H54 (cell line): ENCODE measurements around the gene SYNE1.
"Not testable (repeated sequence)": the region's sequence is repeated elsewhere in the genome, so short reads cannot be mapped to it uniquely, and the experiment has no call there.

ENCODE experiments used
- DNase-seq: peaks from one replicate; pipeline ENCODE4 v3.0.0; 2011; ENCODE audit warnings: low spot score, mixed read lengths; ENCODE audit not compliant: insufficient read length
- FAIRE-seq: peaks from 3 replicates; lab custom pipeline; 2011; peaks lifted over from hg19 to GRCh38; lab: Jason Lieb, UNC
- POLR2A ChIP-seq: IDR thresholded peaks from 2 replicates; pipeline ENCODE4 v1.6.1; 2011; ENCODE audit warnings: low read depth, mild to moderate bottlenecking, low read length

The SYNE1 gene

DNA sequence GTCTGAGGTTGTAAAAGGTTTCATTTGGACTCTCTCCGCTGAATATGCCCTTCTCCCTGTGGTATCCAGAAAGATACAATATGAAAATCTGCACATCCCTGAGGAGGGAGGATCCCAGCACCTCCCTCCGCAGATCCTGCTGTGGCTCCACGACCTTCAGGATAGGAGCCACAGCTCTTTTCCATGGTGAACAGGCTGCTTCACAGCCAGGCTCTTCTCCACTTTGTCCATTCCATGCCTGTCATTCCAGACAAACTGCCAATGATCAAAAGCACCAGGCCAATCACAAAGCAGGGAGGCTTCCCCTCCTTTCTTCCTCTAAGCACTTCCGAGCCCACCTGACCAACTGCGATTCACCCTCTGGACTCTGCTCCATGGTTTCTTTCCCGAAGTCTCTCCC, 489.9 kb downstream of the SYNE1 start:
- FAIRE-seq (no peak), DNase-seq (no peak)
- TF ChIP-seq POLR2A = no peak

DNA sequence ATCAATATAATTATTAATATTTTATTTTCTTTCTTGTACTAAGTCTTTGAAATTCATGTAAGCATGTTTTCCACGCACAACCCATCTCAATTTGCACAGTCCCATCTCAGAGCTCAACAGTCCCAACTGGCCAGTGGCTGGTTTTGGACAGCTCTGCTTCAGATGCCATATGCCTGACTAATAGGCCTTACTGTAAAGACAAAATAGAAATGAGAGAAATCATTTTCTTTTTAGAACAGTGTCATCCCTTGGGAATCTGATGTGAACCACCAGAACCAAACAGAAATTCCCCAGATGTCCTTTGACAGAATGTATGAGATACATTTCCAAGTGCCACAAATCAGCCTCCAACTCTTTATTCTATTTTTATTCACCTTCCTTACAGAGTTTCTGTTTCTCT, 490.8 kb downstream of the SYNE1 start:
- FAIRE-seq = no peak

DNA sequence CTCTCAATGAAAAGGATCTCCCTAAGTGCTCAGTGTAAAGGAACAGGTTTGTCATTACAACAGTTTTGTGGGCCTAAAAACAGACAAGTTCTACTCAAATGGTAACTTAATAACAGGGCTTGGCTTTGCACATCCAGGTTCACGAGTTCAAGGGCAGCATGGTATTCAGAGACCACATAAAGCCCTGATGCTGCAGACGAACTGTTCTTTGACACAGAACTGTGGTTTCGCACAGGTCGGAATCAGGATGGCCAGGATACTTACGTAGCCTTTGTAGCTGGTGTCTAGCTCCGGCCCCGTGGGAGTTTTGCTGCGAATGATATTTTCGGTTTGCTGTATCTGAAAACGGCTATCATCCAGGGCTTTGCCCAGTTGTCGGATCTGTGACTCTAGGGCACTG, 493.8 kb downstream of the SYNE1 start:
- no peak for FAIRE-seq
- no peak for DNase-seq
- TF ChIP-seq POLR2A = no peak

More for the DNA sequence above, 490.8 kb downstream of the SYNE1 start:
- peak; percentile 4 for DNase-seq
- no peak for TF ChIP-seq POLR2A

DNA sequence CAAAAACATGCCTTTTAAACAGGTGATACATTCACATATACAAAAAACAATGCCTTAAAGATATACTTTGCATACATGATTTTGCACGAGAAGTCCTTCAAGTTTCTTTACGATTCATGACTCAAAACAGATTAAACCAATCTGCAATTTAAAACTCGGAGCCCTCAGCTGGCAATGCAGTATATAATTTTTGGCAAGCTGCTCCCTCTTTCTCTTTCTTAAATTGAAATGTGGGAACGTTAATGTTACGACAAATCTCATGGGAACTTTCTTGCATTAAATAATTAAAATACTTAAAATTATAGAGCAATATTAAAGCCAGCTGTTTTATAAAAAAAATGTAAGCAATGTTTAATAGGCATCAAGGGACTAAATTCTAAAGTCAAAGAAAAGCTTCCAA, 495.1 kb downstream of the SYNE1 start:
- no peak for DNase-seq
- no peak for FAIRE-seq
- TF ChIP-seq POLR2A = no peak

DNA sequence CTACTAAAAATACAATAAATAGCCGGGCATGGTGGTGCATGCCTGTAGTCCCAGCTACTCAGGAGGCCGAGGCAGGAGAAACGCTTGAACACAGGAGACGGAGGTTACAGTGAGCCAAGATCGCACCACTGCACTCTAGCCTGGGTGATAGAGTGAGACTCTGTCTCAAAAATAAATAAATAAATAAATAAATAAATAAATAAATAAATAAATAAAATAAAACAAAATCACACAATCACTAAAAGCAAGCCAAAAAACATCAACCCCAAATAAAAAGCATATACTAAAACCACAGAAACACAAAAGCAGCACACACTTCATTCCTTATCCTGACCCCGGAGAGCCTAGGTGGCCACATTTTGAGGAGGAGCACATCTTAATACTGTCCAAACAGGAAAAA, 498.8 kb downstream of the SYNE1 start:
- FAIRE-seq, DNase-seq: not testable (repeated sequence)

DNA sequence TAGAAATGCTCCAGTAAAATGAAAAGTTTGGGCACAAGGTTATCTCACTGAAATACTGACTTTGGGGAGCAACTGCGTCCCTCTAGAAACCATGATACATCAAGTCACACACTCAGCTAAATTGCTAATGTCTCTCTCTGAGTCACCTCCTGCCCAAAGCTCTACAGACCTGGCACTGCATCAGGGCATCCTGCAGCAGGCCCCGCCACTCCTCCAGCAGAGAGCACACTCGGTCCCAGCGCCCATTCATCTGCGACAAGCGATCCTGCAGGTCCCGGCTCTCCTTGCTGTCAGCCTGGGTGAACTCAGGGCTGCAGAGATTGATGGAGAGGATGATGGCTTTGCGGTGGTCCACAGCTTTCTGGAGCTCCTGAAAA, 500.7 kb downstream of the SYNE1 start:
- no peak for TF ChIP-seq POLR2A
- FAIRE-seq (no peak), DNase-seq (no peak)

DNA sequence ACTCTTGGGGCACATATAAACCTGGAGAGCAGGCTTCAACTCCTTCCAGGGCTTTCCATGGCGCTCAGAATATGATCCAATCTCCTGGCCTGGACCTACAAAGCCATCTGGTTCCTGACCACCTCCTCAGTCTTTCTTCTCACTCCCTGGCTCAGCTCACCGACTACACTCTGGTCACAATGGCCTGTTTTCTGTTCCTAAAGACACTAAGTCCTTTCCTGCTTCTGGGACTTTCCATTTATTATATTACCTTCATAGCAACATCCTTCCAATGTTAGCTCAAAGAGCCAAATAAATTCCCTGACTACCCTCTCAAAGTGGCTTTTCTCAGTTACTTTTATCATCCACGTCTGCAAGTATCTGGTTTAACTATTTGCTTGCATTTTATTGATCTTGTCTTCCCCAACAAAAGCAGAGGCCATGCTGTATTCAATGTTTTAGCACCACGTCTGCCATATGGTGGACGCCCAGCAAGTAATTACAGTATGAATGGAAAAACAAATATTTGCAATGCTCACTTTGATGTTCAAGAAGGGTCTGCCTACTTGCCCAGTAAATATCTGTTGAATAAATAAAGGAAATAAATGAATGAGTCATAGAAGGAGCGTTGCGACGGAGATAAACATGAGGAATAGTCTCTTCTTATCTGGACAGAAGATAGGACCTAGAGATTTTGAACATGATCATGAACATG, 501.3 kb downstream of the SYNE1 start:
- FAIRE-seq = no peak
- DNase-seq = no peak
- TF ChIP-seq POLR2A = no peak

DNA sequence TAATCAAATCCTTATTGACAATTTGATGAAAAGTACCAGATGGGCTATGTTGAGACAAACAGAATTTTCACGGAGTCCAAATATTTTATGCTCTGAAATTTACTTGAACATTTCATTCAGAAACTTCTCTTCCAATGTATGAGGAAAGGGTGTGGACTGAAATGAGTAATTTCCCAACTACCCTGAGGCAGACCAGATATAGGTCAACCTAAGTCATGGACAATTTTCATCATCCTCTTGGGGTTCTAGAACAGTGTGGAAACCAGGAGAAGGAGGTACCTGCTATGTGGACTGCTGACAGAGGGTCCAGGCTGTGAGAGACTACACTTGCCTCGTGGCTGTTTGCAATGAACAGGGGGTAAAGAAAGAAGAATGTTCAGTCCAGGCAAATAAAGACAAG, 506.7 kb downstream of the SYNE1 start:
- TF ChIP-seq POLR2A = no peak
- DNase-seq (no peak), FAIRE-seq (no peak)

DNA sequence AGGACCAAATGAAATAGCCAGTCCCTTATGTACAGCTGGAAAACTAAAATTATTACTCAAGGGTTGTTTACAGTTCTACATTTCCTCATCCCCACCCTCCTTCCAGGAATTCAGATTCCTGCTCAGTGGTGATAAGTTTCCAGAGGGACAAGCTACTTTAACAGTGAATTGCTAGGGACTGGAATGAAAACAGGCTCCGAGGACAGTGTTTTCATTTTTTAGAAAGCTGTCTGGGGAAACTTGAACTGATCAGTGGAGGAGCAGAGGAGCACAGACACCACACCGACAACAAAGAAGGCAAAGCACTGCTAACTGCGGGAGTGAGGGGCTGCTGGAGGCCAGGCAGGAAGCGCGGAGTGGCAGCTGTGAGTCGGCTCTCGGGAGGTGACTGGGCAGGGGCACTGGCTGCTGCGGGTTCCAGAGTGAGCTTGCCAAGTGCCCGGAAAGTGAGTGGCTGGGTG, 507.4 kb downstream of the SYNE1 start:
- DNase-seq = no peak
- TF ChIP-seq POLR2A = no peak
- no peak for FAIRE-seq

DNA sequence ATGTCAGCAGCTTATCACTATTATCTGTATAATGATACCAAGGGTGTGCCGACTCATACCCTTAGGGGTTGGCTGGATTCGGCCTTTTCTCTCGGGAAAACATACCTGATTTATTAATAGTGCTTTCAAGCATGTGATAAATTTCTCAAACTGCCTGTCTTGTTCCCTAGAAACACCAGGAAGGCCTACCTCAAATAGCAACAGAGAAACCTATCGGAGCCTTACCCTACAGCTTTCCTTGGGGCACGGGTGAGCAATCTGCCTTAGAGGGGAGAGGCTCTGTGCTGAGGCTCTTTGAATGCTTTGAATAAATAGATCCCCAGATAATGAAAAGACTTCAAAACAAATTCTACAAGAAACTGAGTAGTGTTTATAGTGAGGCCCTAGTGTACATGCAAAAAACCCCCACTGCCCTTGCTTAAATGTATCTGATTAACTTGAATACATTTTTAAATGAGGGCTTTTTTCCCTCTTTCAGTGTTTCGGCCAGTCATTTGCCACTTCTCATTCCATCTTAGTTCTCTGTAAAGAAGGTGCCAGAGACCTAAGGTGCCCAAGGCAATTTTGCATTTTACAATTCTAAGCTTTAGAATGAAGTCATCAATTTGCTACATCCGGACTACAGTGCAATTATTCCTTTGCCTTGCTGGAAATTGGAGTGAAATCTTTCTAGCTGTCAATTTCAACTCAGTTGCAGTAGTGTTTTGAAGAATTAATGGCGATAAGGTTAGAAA, 509.6 kb downstream of the SYNE1 start:
- no peak for TF ChIP-seq POLR2A
- no peak for FAIRE-seq
- no peak for DNase-seq

DNA sequence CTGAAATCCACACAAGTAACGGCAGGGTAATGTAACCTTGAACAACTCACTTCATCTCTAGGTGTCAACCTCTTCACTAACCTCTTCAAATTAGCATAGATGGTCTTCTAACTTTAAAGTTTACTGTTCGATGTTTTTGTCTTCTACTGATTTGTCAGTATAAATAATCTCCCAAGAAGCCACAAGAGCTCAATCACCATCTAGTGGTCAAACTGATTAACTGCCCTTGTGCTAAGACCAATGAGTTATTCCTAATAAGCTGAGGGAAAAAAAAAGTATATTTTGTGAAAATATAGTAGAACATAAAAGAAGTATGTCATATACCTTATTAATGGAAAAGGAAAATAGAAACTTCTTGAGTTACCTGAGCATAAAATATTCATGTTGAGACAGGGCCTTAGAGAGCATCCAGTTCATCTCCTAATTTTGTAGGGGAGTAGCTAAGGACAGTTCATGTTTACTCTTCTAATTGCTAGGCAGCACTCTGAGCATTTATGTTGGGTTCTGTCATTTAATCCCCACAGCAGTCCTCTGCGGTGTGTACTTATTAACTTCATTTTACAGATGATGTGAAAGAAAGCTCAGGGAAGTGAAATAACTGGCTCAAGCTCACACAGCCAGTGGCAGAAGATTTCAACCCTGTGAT, 512.6 kb downstream of the SYNE1 start:
- FAIRE-seq (no peak), DNase-seq (no peak)
- no peak for TF ChIP-seq POLR2A

DNA sequence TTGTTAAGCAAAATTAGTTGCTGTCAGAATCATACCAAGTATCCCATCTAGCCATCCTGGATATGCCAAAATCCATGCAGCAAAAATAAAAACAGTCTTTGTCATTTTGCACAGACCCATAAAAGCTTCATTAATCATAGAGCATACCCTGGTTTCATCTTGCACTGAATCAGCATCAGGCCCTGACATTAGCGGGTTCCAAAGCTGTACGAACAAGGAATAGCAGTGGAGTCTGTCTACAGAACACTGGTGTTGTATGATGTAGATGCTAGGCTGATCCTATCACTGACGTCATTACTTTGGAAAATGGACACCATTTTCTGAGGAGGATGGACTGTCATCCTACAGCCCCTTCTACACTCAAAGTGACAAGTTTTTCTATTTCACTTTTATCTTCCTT, 514.1 kb downstream of the SYNE1 start:
- DNase-seq (no peak), FAIRE-seq (no peak)
- TF ChIP-seq POLR2A = no peak

DNA sequence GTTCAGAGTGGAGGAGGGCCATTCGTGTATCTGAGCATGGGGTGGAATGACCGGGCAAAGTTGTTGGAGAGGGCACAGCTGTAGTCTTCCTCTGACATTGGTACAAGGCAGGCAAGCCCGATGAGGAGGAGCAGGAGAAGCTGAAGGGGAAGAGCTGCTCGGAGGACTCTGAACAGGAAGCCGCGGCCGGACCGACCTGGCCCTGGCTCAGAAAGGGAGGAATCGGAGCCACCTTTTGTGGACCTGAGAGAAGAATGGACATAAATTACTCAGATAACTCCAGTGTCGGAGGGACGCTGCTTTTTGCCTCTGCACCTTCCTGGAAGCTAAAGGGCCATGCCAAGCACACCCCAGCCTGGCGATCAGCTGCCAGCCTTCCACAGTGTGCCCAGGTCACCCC, 514.7 kb downstream of the SYNE1 start:
- DNase-seq (no peak), FAIRE-seq (no peak)
- TF ChIP-seq POLR2A = no peak

DNA sequence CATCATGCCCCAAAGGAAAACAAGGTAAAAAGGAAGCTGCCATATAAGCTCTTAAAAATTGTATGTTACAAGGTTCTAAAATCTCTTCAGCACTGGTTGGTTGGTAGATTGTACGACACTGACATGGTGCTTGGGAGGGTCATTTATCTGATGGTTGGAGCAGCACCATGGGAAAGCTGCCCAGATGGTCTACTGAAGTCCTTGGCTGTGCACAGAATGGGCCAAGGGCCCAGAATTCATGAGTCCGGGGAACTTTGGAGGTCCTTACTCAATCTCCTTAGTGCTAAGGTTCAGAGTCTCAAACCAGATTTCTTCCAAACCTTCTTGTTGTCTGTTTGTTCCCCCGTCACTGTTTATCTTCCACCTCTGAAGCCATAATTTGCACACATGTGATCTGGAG, 515.3 kb downstream of the SYNE1 start:
- DNase-seq = no peak
- TF ChIP-seq POLR2A = no peak
- no peak for FAIRE-seq

DNA sequence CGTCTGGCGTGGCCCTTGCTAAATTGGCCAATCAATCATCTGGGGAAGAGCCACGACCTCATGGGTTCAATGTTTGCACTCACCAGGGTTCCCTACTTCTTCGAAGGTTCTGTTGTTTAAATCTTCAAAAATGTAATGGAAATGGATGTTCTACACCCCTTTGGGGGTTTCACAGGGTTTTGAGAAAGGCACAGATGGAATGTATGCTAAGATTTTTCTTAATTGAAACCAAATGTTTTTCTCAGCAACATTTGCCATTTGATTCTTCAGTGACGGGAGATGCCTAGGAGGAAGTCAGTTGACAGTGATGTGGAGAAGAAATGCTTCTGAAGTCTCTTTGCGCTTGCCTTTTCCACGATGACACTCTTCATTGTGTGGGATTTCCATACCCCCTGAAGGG, 517.3 kb downstream of the SYNE1 start:
- no peak for TF ChIP-seq POLR2A
- DNase-seq (no peak), FAIRE-seq (no peak)
